IMR-90 (cell line): ENCODE data around the gene ARHGAP45. TPM values are rescaled to one million over a fixed set of nuclear protein-coding genes. Genes with fewer than 3 reads are reported as not detected.

ENCODE experiments used
- ATAC-seq: fragments of 200-7000 bp; cut with Tn5 transposase; 2 replicates; pipeline ENCODE4 v1.9.1; 2020; ENCODE audit warnings: low read depth, mild to moderate bottlenecking, moderate library complexity
- BruUV-seq: library from RNA; stranded (reverse); fragments of 400-500 nt; replicated peaks from 2 replicates; lab custom pipeline; 2021; lab: Mats Ljungman, UMichigan
- CTCF ChIA-PET: fragments of 300-600 bp; formaldehyde crosslinking; extraction: SDS; loops from one replicate; lab custom pipeline; 2021; ENCODE audit warnings: antibody characterized with exemption; lab: Yijun Ruan, JAX
- POLR2A ChIA-PET: fragments of 300-600 bp; sonication (Branson Sonifier 250); formaldehyde crosslinking; loops from one replicate; lab custom pipeline; 2022; ENCODE audit warnings: antibody characterized with exemption; ENCODE audit not compliant: unreplicated experiment; lab: Charles Lee
- DNase-seq: peaks from one replicate; pipeline ENCODE4 v3.0.0; 2013
- H2AFZ ChIP-seq: replicated peaks from 2 replicates; pipeline ENCODE3; 2013; ENCODE audit warnings: low read length, mild to moderate bottlenecking; ENCODE audit not compliant: poor library complexity
- H2AK5ac ChIP-seq: 2 replicates; pipeline ENCODE4 v1.6.1; 2013; ENCODE audit warnings: low read depth, low read length, inconsistent platforms
- H2AK9ac ChIP-seq: replicated peaks from 2 replicates; pipeline ENCODE3; 2013; ENCODE audit warnings: mild to moderate bottlenecking, low read depth, low read length, moderate library complexity; ENCODE audit not compliant: poor library complexity
- H2BK120ac ChIP-seq: 2 replicates; pipeline ENCODE4 v1.6.1; 2013; ENCODE audit warnings: low read depth, low read length, inconsistent platforms
- H2BK15ac ChIP-seq: 3 replicates; pipeline ENCODE4 v1.6.1; 2013; ENCODE audit warnings: low read depth, low read length, inconsistent platforms
- H2BK20ac ChIP-seq: 2 replicates; pipeline ENCODE4 v1.6.1; 2013; ENCODE audit warnings: low read depth, mild to moderate bottlenecking, inconsistent platforms, low read length, moderate library complexity
- H2BK5ac ChIP-seq: 2 replicates; pipeline ENCODE4 v1.6.1; 2013; ENCODE audit warnings: mild to moderate bottlenecking, low read depth, low read length, inconsistent platforms; ENCODE audit not compliant: poor library complexity, severe bottlenecking
- H3K14ac ChIP-seq: replicated peaks from 2 replicates; pipeline ENCODE4 v1.6.1; 2013; ENCODE audit warnings: low read depth, low read length, inconsistent platforms
- H3K18ac ChIP-seq: 2 replicates; pipeline ENCODE4 v1.6.1; 2013; ENCODE audit warnings: low read depth, low read length, control low read depth
- H3K23ac ChIP-seq: 2 replicates; pipeline ENCODE4 v1.6.1; 2013; ENCODE audit warnings: low read depth, low read length, inconsistent platforms
- H3K27ac ChIP-seq: 2 replicates; pipeline ENCODE4 v1.5.1; 2013; ENCODE audit warnings: mild to moderate bottlenecking, control low read depth, low read length; ENCODE audit not compliant: insufficient read depth
- H3K27me3 ChIP-seq: 2 replicates; pipeline ENCODE4 v1.6.1; 2013; ENCODE audit warnings: low read length; ENCODE audit not compliant: control insufficient read depth, insufficient read depth
- H3K36me3 ChIP-seq: 2 replicates; pipeline ENCODE4 v1.6.1; 2013; ENCODE audit warnings: low read length, mixed read lengths; ENCODE audit not compliant: control insufficient read depth, insufficient read depth
- H3K4ac ChIP-seq: 2 replicates; pipeline ENCODE4 v1.6.1; 2013; ENCODE audit warnings: low read depth, low read length, inconsistent platforms
- H3K4me1 ChIP-seq: 2 replicates; pipeline ENCODE4 v1.6.1; 2013; ENCODE audit warnings: low read length, mixed read lengths; ENCODE audit not compliant: control insufficient read depth, insufficient read depth
- H3K4me2 ChIP-seq: 2 replicates; pipeline ENCODE4 v1.6.1; 2013; ENCODE audit warnings: low read depth, mild to moderate bottlenecking, control low read depth, low read length, moderate library complexity
- H3K4me3 ChIP-seq: 2 replicates; pipeline ENCODE4 v1.5.1; 2013; ENCODE audit warnings: low read depth, mild to moderate bottlenecking, control low read depth, low read length, moderate library complexity; ENCODE audit not compliant: insufficient read depth
- H3K56ac ChIP-seq: 2 replicates; pipeline ENCODE4 v1.6.1; 2013; ENCODE audit warnings: low read length, inconsistent platforms; ENCODE audit not compliant: insufficient read depth; ENCODE audit errors: extremely low read depth
- H3K79me1 ChIP-seq, 2 experiments: 2 replicates each; pipeline ENCODE4 v1.6.1; 2013; ENCODE audit warnings: low read length in 2 of 2, inconsistent platforms in 1 of 2, low read depth in 1 of 2
- H3K9ac ChIP-seq: 2 replicates; pipeline ENCODE4 v1.6.1; 2013; ENCODE audit warnings: low read depth, low read length, control low read depth
- H3K9me1 ChIP-seq: 2 replicates; pipeline ENCODE4 v1.6.1; 2013; ENCODE audit warnings: low read length, inconsistent platforms; ENCODE audit not compliant: insufficient read depth
- H3K9me3 ChIP-seq: 2 replicates; pipeline ENCODE4 v1.6.1; 2013; ENCODE audit warnings: low read length; ENCODE audit not compliant: control insufficient read depth, insufficient read depth
- H4K20me1 ChIP-seq: 2 replicates; pipeline ENCODE4 v1.6.1; 2013; ENCODE audit warnings: low read length, inconsistent platforms; ENCODE audit not compliant: insufficient read depth
- H4K5ac ChIP-seq: 2 replicates; pipeline ENCODE4 v1.6.1; 2013; ENCODE audit warnings: mild to moderate bottlenecking, low read depth, low read length, control low read depth
- H4K8ac ChIP-seq, 2 experiments: 2 replicates each; pipeline ENCODE4 v1.6.1; 2013; ENCODE audit warnings: low read depth in 2 of 2, low read length in 2 of 2, control low read depth in 1 of 2, inconsistent platforms in 1 of 2
- H4K91ac ChIP-seq: 2 replicates; pipeline ENCODE4 v1.6.1; 2013; ENCODE audit warnings: low read depth, low read length, inconsistent platforms; ENCODE audit not compliant: insufficient read depth
- CEBPB ChIP-seq: IDR thresholded peaks from 2 replicates; pipeline ENCODE4 v1.6.1; 2012; ENCODE audit warnings: low read depth, low read length, improper control_type of control experiment
- CHD1 ChIP-seq: IDR thresholded peaks from 2 replicates; pipeline ENCODE4 v1.6.1; 2012; ENCODE audit warnings: low read depth, low read length, improper control_type of control experiment
- CTCF ChIP-seq: conservative IDR thresholded peaks from 2 replicates; pipeline ENCODE4 v1.5.1; 2012; ENCODE audit warnings: mild to moderate bottlenecking, low read depth, low read length, improper control_type of control experiment
- ELK1 ChIP-seq: fragments of 150-350 bp; IDR thresholded peaks from 2 replicates; pipeline ENCODE4 v1.6.1; 2016; ENCODE audit warnings: low read depth, mild to moderate bottlenecking, low read length, moderate library complexity, borderline replicate concordance
- FOS ChIP-seq: fragments of 150-350 bp; IDR thresholded peaks from 2 replicates; pipeline ENCODE4 v1.6.1; 2016; ENCODE audit warnings: low read depth, low read length
- MAFK ChIP-seq: IDR thresholded peaks from 2 replicates; pipeline ENCODE4 v1.6.1; 2012; ENCODE audit warnings: low read depth, low read length, improper control_type of control experiment
- MAZ ChIP-seq: IDR thresholded peaks from 2 replicates; pipeline ENCODE4 v1.6.1; 2012; ENCODE audit warnings: low read depth, mild to moderate bottlenecking, low read length, improper control_type of control experiment, moderate library complexity, borderline replicate concordance
- MXI1 ChIP-seq: IDR thresholded peaks from 2 replicates; pipeline ENCODE4 v1.6.1; 2012; ENCODE audit warnings: low read depth, mild to moderate bottlenecking, low read length, moderate library complexity, borderline replicate concordance
- NFE2L2 ChIP-seq: fragments of 150-350 bp; IDR thresholded peaks from 2 replicates; pipeline ENCODE4 v1.6.1; 2016; ENCODE audit warnings: low read depth, mild to moderate bottlenecking, low read length
- RAD21 ChIP-seq: IDR thresholded peaks from 2 replicates; pipeline ENCODE4 v1.6.1; 2012; ENCODE audit warnings: low read length, improper control_type of control experiment
- RCOR1 ChIP-seq: IDR thresholded peaks from 2 replicates; pipeline ENCODE4 v1.6.1; 2012; ENCODE audit warnings: mild to moderate bottlenecking, low read length, improper control_type of control experiment; ENCODE audit not compliant: insufficient replicate concordance
- RFX5 ChIP-seq: IDR thresholded peaks from 2 replicates; pipeline ENCODE4 v1.8.0; 2012; ENCODE audit warnings: low read depth, mild to moderate bottlenecking, low read length, moderate library complexity
- SMC3 ChIP-seq: fragments of 150-350 bp; IDR thresholded peaks from 2 replicates; pipeline ENCODE4 v1.6.1; 2016; ENCODE audit warnings: low read depth, mild to moderate bottlenecking, antibody characterized with exemption, low read length, moderate library complexity
- USF2 ChIP-seq: fragments of 150-350 bp; IDR thresholded peaks from 2 replicates; pipeline ENCODE4 v1.6.1; 2017; ENCODE audit warnings: mild to moderate bottlenecking, antibody characterized with exemption, low read length, low read depth
- WGBS, 2 experiments: methylation state at CpG; one replicate each; pipeline versions ENCODE4 v1.1.5 to v1.1.7; 2013; ENCODE audit warnings: missing lambda C conversion rate in 2 of 2; ENCODE audit not compliant: insufficient read length in 1 of 2; ENCODE audit errors: extremely low coverage in 2 of 2; 5-methylcytosine and 5-hydroxymethylcytosine counted together
- dilution Hi-C: fragments of 300-500 bp; cut with HindIII; formaldehyde crosslinking; loops from one replicate; pipeline ENCODE4 v1.14.3; 2018; ENCODE audit warnings: low sequenced_read_pairs; ENCODE audit not compliant: unreplicated experiment
- in situ Hi-C: fragments of 300-500 bp; cut with MboI; formaldehyde crosslinking; loops from 3 replicates; pipeline ENCODE4 v1.14.3; 2019; ENCODE audit warnings: low sequenced_read_pairs, inconsistent platforms, mixed read lengths
- intact Hi-C: fragments of 100-400 bp; cut with micrococcal nuclease; formaldehyde crosslinking; loops from 2 replicates; pipeline ENCODE4 v1.10.0; 2022
- polyA plus RNA-seq, 3 experiments: library from polyadenylated mRNA; depleted of rRNA; stranded (reverse); fragments of >200 nt; gene quantifications; 2 replicates each; pipeline ENCODE4 v1.2.3, GENCODE V29; 2012; ENCODE audit warnings: low replicate concordance in 1 of 3
- total RNA-seq: library from RNA; depleted of rRNA; stranded (reverse); fragments of >200 nt; gene quantifications from 2 replicates; pipeline ENCODE4 v1.2.3, GENCODE V29; 2012

The ARHGAP45 gene
- total and polyA plus RNA-seq, 2 of the 4 experiments (the other 2 are of a cell fraction): 1.3 to 1.7 TPM

GRCh38 chr19:1063909-1064660 is 2.9 kb upstream of the ARHGAP45 start:
- Histone ChIP-seq H2BK20ac (no peak overlapping the region), H2AK9ac (no peak overlapping the region), H3K4me1 (peaks cover 3% of the 10 kb centered on the region; the same call in 1 of the 2 replicates), H4K5ac (no peak overlapping the region), H2BK120ac (no peak overlapping the region), H3K79me1 (no peaks in the 10 kb centered on the region), H3K56ac (no peak overlapping the region), H3K14ac (no peak overlapping the region), H3K27ac (no peak overlapping the region), H2AK5ac (no peak overlapping the region), H4K20me1 (0 out of 2 replicates have a peak, but pooled peaks cover 6% of the 10 kb centered on the region), H3K4ac (no peak overlapping the region), H3K4me3 (no peak overlapping the region), H3K27me3 (peaks cover 18% of the 10 kb centered on the region), H3K18ac (no peak overlapping the region), H4K91ac (no peak overlapping the region), H2AFZ (peak overlapping the region; percentile 41), H4K8ac (no peak overlapping the region), H2BK15ac (no peak overlapping the region), H2BK5ac (no peak overlapping the region), H3K9me3 (no peaks in the 10 kb centered on the region; the same call in 1 of the 2 replicates), H3K9ac (no peak overlapping the region), H3K23ac (no peak overlapping the region), H3K4me2 (no peak overlapping the region), H3K9me1 (no peaks in the 10 kb centered on the region), H3K36me3 (no peaks in the 10 kb centered on the region)
- BruUV-seq: no TSS peak
- dilution Hi-C loops: no loop called here
- 92% methylated on average over 15 of the region's 37 CpGs; no CpG with 5 or more reads in 1 of the 2 experiments for WGBS, 2 experiments
- in situ Hi-C loops: no loop called here
- intact Hi-C loops: no loop called here
- ATAC-seq (no peak), DNase-seq (no peak)
- ChIA-PET POLR2A (no interaction called here), CTCF (interaction anchor here (0.6 to 1.6 kb wide), 3 partner anchors 9 to 127 kb away, joined by 3 read pairs; no protein-coding TSS in a partner anchor)
- TF ChIP-seq CHD1 (no peak), CEBPB (no peak), MXI1 (no peak), FOS (no peak), USF2 (no peak), CTCF (no peak), MAZ (no peak), NFE2L2 (no peak), RCOR1 (no peak), SMC3 (no peak), RFX5 (no peak), MAFK (no peak), RAD21 (no peak), ELK1 (no peak)
